Middle frontal gyrus (tissue), 1 donor: ENCODE measurements around the gene PYHIN1.
"Not testable (repeated sequence)": the region's sequence is repeated elsewhere in the genome, so short reads cannot be mapped to it uniquely, and the experiment has no call there.

Experiments used
- DNase-seq: peaks from one replicate; pipeline ENCODE4 v3.0.0-alpha.2; 2015; ENCODE audit warnings: low spot score; ENCODE audit errors: extremely low spot score

The PYHIN1 gene

GRCh38 chr1:158979229-158979628 lies 47.9 kb downstream of the PYHIN1 start:
- no peak for DNase-seq

GRCh38 chr1:158983235-158983634 lies 51.9 kb downstream of the PYHIN1 start:
- no peak for DNase-seq

GRCh38 chr1:158984386-158984785 lies 53.0 kb downstream of the PYHIN1 start:
- no peak for DNase-seq

DNA sequence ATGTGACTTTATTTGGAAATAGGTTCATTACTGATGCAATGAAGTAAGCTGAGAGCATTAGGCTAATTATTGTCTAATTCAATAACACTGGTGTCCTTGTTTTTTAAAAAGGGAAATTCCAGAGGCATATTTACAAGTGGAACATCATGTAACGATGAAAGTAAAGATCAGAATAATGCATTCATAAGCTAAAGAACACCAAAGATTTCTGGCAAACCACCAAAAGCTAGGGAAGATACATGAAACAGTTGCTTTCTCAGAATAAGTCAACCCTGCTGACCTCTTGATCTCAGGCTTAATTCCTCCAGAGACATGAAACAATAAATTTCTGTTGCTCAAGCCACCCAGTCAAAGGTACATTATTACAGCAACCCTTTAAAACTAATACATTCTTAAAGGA lies 58.1 kb downstream of the PYHIN1 start:
- no peak for DNase-seq

- no peak for DNase-seq
Measured at GRCh38 chr1:158992787-158993312, 61.5 kb downstream of the PYHIN1 start.

DNA sequence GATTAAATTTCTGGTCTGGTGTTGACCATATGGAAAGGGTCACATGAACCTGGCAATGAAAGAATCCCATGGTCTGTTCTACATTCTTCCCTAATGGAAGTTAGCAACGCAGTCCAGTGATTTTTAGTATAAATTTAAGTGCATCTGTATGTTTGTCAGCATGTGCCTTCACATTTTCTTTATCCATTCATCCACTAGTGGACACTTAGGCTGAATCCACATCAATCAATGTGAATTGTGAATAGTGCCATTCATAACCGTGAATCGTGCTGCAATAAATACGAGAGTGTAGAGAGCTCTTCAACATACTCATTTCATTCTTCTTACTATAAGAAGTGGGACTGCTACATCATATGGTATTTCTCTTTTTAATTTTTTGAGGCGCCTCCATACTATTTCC lies 65.6 kb downstream of the PYHIN1 start:
- DNase-seq: no peak

GRCh38 chr1:158998037-158998780 lies 66.9 kb downstream of the PYHIN1 start:
- DNase-seq: no peak

DNA sequence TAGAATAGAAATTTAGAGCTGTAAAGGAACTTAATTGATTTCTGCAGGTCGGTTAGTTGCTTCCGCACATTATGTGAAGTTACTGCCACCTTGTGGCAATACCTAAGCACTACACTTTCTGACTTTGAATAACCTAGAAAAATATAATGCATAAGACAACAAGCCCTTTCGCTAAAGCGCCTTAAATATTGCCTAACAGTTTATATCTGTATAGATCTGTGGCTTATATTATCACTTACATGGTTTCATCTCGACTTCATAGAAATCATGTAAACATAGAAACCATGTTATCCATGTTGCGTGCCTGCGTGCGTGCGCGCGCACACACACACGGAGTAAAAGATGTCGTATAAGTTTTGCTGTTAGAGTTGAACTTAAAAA lies 67.4 kb downstream of the PYHIN1 start:
- peak; percentile 68 for DNase-seq

GRCh38 chr1:158999316-159000069 lies 68.1 kb downstream of the PYHIN1 start:
- DNase-seq: peak; percentile 46

- no peak for DNase-seq
Measured at GRCh38 chr1:159000070-159000409, 68.7 kb downstream of the PYHIN1 start.

DNA sequence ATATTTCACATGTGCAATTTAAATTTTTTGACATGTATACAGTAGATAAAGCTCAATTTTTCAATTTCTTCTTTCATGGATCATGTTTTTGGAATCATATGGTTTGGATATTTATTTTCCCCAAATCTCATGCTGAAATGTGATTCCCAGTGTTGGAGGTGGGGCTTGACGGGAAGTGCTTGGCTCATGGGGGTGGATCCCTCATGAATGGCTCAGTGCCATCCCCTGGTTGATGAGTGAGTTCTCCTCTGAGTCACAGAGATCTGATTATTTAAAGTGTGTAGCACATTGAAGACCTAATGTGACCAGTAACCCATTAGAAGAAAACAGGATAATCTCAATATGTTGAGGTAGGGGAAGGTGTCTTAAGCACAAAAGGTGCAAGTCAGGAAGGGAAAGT lies 69.3 kb downstream of the PYHIN1 start:
- DNase-seq: no peak

DNA sequence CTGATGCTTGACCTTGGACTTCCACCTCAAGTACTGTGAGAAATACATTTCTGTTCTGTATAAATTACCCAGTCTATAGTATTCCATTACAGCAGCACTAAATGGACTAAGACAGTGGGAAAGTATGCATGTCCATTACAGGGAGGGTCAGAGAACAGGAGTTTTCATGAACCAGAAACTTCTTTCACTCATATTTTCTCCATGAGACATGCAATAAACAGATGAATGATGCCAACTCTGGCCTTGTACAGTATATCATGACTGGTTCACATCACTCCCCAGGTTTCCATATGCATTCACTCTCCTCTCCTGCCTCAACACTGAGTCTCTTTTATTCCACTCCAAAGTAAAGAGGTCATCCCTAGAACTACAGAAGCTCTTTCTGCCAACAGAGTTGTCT lies 73.8 kb downstream of the PYHIN1 start:
- no peak for DNase-seq

- no peak for DNase-seq
Measured at GRCh38 chr1:159005676-159006075, 74.3 kb downstream of the PYHIN1 start.

DNA sequence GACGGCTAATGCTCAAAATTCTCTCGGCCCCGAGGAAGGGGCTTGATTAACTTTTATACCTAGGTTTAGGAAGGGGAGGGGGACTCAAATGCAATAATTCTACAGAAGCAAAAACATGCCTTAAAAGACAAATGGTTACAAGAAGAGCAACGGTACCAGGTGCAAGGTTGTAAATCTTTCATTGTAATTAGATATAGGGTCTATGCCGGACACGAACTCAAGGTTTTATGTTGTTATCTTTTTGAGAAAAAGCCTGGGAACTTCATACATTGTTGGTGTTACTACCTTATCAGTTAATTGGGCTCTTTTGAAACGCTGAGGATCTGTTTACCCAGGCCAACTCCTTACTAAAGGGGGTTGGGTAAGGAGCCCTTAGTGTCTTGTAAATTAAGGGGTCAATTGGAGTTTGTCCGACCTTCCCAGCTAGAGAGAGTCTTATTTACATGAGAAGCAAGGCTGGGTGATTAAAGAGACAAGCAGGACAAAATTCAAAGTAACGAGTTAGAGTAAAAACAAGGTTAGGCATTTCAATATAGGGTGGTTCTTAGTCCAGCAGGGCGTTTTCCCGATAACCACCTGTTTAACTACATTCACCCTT lies 75.0 kb downstream of the PYHIN1 start:
- DNase-seq: not testable (repeated sequence)

GRCh38 chr1:159007726-159008125 lies 76.4 kb downstream of the PYHIN1 start:
- DNase-seq: no peak

DNA sequence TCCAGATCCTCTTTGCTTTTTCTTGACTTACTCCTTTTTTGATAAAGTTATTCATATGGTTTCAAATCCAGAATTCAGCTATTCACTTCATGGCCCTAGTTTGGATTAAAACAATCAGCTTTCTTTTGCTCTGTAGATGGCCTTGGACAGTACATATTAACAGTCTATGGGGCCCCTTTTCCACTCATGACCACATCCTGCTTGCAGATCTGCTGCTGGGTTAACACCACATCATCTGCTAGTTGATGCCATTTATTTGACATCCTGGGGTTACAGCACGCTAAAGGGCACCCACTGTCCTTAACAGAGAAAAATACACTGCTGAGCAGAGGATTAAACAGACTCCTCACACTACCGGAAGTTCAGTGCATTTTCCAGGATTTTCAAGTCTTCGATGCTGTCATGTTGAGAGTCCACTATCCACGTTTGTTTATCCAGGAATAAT lies 77.4 kb downstream of the PYHIN1 start:
- no peak for DNase-seq

- no peak for DNase-seq
Measured at GRCh38 chr1:159009287-159009686, 77.9 kb downstream of the PYHIN1 start.

GRCh38 chr1:159009704-159010361 lies 78.5 kb downstream of the PYHIN1 start, which contains the start of gene IFI16:
TSS of gene IFI16 (plus strand) at chr1:159009907. CDS start at chr1:159014681, 4,774 bp downstream.
- DNase-seq: no peak

- no peak for DNase-seq
Measured at GRCh38 chr1:159010391-159010790, 79.0 kb downstream of the PYHIN1 start.

GRCh38 chr1:159011001-159011400 lies 79.6 kb downstream of the PYHIN1 start:
- DNase-seq: not testable (repeated sequence)

GRCh38 chr1:159011751-159012150 lies 80.4 kb downstream of the PYHIN1 start:
- DNase-seq: no peak

- DNase-seq: no peak
Measured at GRCh38 chr1:159012495-159012894, 81.1 kb downstream of the PYHIN1 start.
